Measurements from ENCODE around the gene ENTHD1.

ENTHD1 gene

GRCh38 chr22:39746600-39747262 is 146.8 kb downstream of the ENTHD1 start:
- H3K4me3 ChIP-seq (ENCODE audit: low read length): no peak overlapping the region
- no peak for TF ChIP-seq CTCF (conservative IDR thresholded peaks at IDR 0.05; ENCODE audit: low read depth, low read length)
- no peak for DNase-seq (ENCODE audit: low read depth)

- no peak for DNase-seq (ENCODE audit: low read depth)
- no peak for TF ChIP-seq CTCF (conservative IDR thresholded peaks at IDR 0.05; ENCODE audit: low read depth, low read length)
- no peak overlapping the region for H3K4me3 ChIP-seq (ENCODE audit: low read length)
Measured at GRCh38 chr22:39745789-39746188, 147.8 kb downstream of the ENTHD1 start.

GRCh38 chr22:39744353-39744752 is 149.2 kb downstream of the ENTHD1 start:
- TF ChIP-seq CTCF (conservative IDR thresholded peaks at IDR 0.05; ENCODE audit: low read depth, low read length): no peak
- no peak overlapping the region for H3K4me3 ChIP-seq (ENCODE audit: low read length)
- no peak for DNase-seq (ENCODE audit: low read depth)

- no peak for TF ChIP-seq CTCF (conservative IDR thresholded peaks at IDR 0.05; ENCODE audit: low read depth, low read length)
- DNase-seq (ENCODE audit: low read depth): no peak
Measured at GRCh38 chr22:39743935-39744334, 149.6 kb downstream of the ENTHD1 start.

GRCh38 chr22:39739338-39740027 is 154.1 kb downstream of the ENTHD1 start:
- no peak for DNase-seq (ENCODE audit: low read depth)
- TF ChIP-seq CTCF (conservative IDR thresholded peaks at IDR 0.05; ENCODE audit: low read depth, low read length): no peak
- no peak overlapping the region for H3K4me3 ChIP-seq (ENCODE audit: low read length)

More at GRCh38 chr22:39743935-39744334, 149.6 kb downstream of the ENTHD1 start:
- no peak overlapping the region for H3K4me3 ChIP-seq (ENCODE audit: low read length)

- peak; percentile 2 for DNase-seq (ENCODE audit: low read depth)
- TF ChIP-seq CTCF (conservative IDR thresholded peaks at IDR 0.05; ENCODE audit: low read depth, low read length): no peak
- no peak overlapping the region for H3K4me3 ChIP-seq (ENCODE audit: low read length)
Measured at GRCh38 chr22:39738746-39739145, 154.8 kb downstream of the ENTHD1 start.

- H3K4me3 ChIP-seq (ENCODE audit: low read length): no peak overlapping the region
- DNase-seq (ENCODE audit: low read depth): no peak
- TF ChIP-seq CTCF (conservative IDR thresholded peaks at IDR 0.05; ENCODE audit: low read depth, low read length): no peak
Measured at GRCh38 chr22:39735776-39736175, 157.8 kb downstream of the ENTHD1 start.

All from retinal pigment epithelial cell (primary cell).